ENCODE measurements around the gene NUTM2F.

- TF ChIP-seq ZC3H10 (CRISPR knock-in tag; IDR thresholded peaks at IDR 0.05) = no peak
- TF ChIP-seq BACH2 (CRISPR knock-in tag; IDR thresholded peaks at IDR 0.05; ENCODE audit: borderline replicate concordance) = no peak
- no peak for TF ChIP-seq CSRNP3 (CRISPR knock-in tag; IDR thresholded peaks at IDR 0.05)
- no peak for TF ChIP-seq ISL1 (CRISPR knock-in tag; IDR thresholded peaks at IDR 0.05)
- TF ChIP-seq POU6F1 (CRISPR knock-in tag; IDR thresholded peaks at IDR 0.05; ENCODE audit: borderline replicate concordance, low read depth) = no peak
- TF ChIP-seq RARB (CRISPR knock-in tag; IDR thresholded peaks at IDR 0.05) = no peak
- TF ChIP-seq TOX (CRISPR knock-in tag; IDR thresholded peaks at IDR 0.05; ENCODE audit: borderline replicate concordance) = no peak
- TF ChIP-seq, protein P1, sequence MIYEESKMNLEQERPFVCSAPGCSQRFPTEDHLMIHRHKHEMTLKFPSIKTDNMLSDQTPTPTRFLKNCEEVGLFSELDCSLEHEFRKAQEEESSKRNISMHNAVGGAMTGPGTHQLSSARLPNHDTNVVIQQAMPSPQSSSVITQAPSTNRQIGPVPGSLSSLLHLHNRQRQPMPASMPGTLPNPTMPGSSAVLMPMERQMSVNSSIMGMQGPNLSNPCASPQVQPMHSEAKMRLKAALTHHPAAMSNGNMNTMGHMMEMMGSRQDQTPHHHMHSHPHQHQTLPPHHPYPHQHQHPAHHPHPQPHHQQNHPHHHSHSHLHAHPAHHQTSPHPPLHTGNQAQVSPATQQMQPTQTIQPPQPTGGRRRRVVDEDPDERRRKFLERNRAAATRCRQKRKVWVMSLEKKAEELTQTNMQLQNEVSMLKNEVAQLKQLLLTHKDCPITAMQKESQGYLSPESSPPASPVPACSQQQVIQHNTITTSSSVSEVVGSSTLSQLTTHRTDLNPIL (CRISPR knock-in tag; IDR thresholded peaks at IDR 0.05; ENCODE audit: low read depth) = no peak
- no peak for TF ChIP-seq ZFP3 (CRISPR knock-in tag; IDR thresholded peaks at IDR 0.05)
- TF ChIP-seq, protein P2, sequence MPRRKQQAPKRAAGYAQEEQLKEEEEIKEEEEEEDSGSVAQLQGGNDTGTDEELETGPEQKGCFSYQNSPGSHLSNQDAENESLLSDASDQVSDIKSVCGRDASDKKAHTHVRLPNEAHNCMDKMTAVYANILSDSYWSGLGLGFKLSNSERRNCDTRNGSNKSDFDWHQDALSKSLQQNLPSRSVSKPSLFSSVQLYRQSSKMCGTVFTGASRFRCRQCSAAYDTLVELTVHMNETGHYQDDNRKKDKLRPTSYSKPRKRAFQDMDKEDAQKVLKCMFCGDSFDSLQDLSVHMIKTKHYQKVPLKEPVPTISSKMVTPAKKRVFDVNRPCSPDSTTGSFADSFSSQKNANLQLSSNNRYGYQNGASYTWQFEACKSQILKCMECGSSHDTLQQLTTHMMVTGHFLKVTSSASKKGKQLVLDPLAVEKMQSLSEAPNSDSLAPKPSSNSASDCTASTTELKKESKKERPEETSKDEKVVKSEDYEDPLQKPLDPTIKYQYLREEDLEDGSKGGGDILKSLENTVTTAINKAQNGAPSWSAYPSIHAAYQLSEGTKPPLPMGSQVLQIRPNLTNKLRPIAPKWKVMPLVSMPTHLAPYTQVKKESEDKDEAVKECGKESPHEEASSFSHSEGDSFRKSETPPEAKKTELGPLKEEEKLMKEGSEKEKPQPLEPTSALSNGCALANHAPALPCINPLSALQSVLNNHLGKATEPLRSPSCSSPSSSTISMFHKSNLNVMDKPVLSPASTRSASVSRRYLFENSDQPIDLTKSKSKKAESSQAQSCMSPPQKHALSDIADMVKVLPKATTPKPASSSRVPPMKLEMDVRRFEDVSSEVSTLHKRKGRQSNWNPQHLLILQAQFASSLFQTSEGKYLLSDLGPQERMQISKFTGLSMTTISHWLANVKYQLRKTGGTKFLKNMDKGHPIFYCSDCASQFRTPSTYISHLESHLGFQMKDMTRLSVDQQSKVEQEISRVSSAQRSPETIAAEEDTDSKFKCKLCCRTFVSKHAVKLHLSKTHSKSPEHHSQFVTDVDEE (CRISPR knock-in tag; IDR thresholded peaks at IDR 0.05) = no peak
- TF ChIP-seq TCF4 (CRISPR knock-in tag; IDR thresholded peaks at IDR 0.05; ENCODE audit: borderline replicate concordance) = no peak
- TF ChIP-seq ARNTL (CRISPR knock-in tag; IDR thresholded peaks at IDR 0.05; ENCODE audit: borderline replicate concordance, low read depth) = no peak
Observed at GRCh38 chr9:94287877-94288513, 40.4 kb downstream of the NUTM2F start.

Measured in SK-N-SH treated with all-trans-retinoic acid at 6 μM for 48 hours (cell line).